Stimulated activated CD8-positive, alpha-beta memory T cell treated with anti-CD3 and anti-CD28 coated beads, Interleukin-15, amount 100 ng/mL, for 48 hours (primary cell): ENCODE data around the gene TRAFD1.

ENCODE experiments used
- DNase-seq, 2 donors: peaks; one replicate each; pipeline ENCODE4 v3.0.0-alpha.2; 2020; ENCODE audit warnings: low read depth in 2 of 2

The TRAFD1 gene

DNA sequence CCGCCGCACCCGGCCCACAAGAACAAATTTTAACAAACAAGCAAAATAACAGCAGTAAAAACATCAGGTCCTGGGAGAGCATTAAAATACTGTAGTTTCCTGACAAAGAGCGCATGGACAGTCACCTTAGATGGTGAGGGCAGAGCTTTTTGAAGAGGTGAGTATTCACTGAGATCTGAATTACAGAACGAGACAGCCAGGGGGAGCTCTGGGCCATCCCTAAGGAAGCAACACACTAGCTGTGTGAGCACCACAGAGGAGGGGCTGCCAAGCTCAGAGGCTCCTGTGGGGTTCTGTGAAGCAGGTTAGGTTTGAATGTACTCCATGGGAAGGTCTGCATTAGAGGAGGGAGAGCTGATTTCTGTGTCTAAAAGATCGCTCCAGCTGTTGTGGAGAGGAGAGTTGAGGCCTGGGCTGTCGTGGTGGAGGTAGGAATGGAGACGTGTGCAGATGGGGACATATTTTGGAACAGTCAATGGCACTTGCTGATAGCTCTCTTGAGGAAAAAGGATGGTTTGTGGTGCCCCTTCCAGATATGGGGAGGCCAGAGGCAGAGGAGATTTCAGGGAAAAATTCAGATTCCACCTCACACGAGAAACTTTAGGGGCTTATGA, 72.9 kb downstream of the TRAFD1 start:
- DNase-seq = peak; percentile 24 to 26

DNA sequence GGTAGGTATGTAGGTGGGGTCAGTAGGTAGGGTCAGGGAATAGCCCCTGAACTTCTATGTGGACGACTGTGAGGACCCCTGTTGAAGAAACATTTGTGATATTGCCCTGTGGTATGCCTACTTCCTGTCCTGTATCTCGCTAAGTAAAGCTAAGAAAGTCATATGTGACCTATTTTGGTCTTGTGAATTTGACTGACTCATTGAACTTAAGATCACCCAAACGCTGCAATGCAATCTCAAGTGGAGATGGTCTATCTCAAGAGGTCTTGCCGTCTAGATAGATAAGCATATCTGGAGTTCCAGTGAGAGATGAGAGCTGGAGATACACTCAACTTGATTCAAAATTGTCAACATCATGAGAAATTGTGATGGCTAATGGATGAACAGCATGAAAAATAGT, 73.8 kb downstream of the TRAFD1 start:
- no peak for DNase-seq
